Nephron progenitor cell (in vitro differentiated cells): ENCODE measurements around the gene GLRA3.

Experiments used
- DNase-seq: peaks from one replicate; pipeline ENCODE4 v3.0.0; 2021
- H3K27ac Mint-ChIP-seq: 2 replicates; pipeline ENCODE4 v1.8.0; 2021; ENCODE audit warnings: mild to moderate bottlenecking, moderate library complexity, mixed read lengths
- H3K27me3 Mint-ChIP-seq: 2 replicates; pipeline ENCODE4 v1.8.0; 2021; ENCODE audit warnings: mild to moderate bottlenecking, low read depth, mixed read lengths; ENCODE audit not compliant: poor library complexity
- H3K36me3 Mint-ChIP-seq: 2 replicates; pipeline ENCODE4 v1.8.0; 2021; ENCODE audit warnings: low read depth, mixed read lengths
- H3K4me1 Mint-ChIP-seq: 2 replicates; pipeline ENCODE4 v1.8.0; 2021; ENCODE audit warnings: mixed read lengths
- H3K4me3 Mint-ChIP-seq: 2 replicates; pipeline ENCODE4 v1.8.0; 2021; ENCODE audit warnings: mild to moderate bottlenecking, moderate library complexity, mixed read lengths
- H3K9me3 Mint-ChIP-seq: 2 replicates; pipeline ENCODE4 v1.8.0; 2021; ENCODE audit warnings: mild to moderate bottlenecking, moderate library complexity, mixed read lengths
- CTCF ChIP-seq: fragments of 200-600 bp; sonication (generic); IDR thresholded peaks from 2 replicates; pipeline ENCODE4 v1.5.0; 2021; ENCODE audit warnings: antibody characterized with exemption

Gene GLRA3

GRCh38 chr4:174708381-174708780 lies 120.7 kb downstream of the GLRA3 start:
- TF ChIP-seq CTCF = no peak
- Mint-ChIP-seq H3K27ac (no peak overlapping the region), H3K27me3 (peaks cover 5% of the 10 kb centered on the region), H3K9me3 (no peaks in the 10 kb centered on the region), H3K36me3 (no peaks in the 10 kb centered on the region), H3K4me3 (no peak overlapping the region), H3K4me1 (no peaks in the 10 kb centered on the region)
- no peak for DNase-seq

GRCh38 chr4:174707902-174708301 lies 121.1 kb downstream of the GLRA3 start:
- Mint-ChIP-seq H3K27ac (no peak overlapping the region), H3K36me3 (no peaks in the 10 kb centered on the region), H3K4me1 (no peaks in the 10 kb centered on the region), H3K27me3 (peaks cover 3% of the 10 kb centered on the region), H3K4me3 (no peak overlapping the region), H3K9me3 (no peaks in the 10 kb centered on the region)
- DNase-seq = no peak
- TF ChIP-seq CTCF = no peak

GRCh38 chr4:174707051-174707676 lies 121.9 kb downstream of the GLRA3 start:
- DNase-seq = no peak
- no peaks in the 10 kb centered on the region for H3K36me3 Mint-ChIP-seq
- H3K27me3 Mint-ChIP-seq = peaks cover 3% of the 10 kb centered on the region
- no peak overlapping the region for H3K4me3 Mint-ChIP-seq
- H3K9me3 Mint-ChIP-seq = no peaks in the 10 kb centered on the region
- TF ChIP-seq CTCF = no peak
- H3K4me1 Mint-ChIP-seq = no peaks in the 10 kb centered on the region
- H3K27ac Mint-ChIP-seq = no peak overlapping the region

GRCh38 chr4:174702979-174703478 lies 126.0 kb downstream of the GLRA3 start:
- Mint-ChIP-seq H3K27ac (no peak overlapping the region), H3K4me1 (no peaks in the 10 kb centered on the region), H3K9me3 (no peaks in the 10 kb centered on the region), H3K36me3 (no peaks in the 10 kb centered on the region), H3K4me3 (no peak overlapping the region), H3K27me3 (peaks cover 3% of the 10 kb centered on the region)
- DNase-seq = no peak
- no peak for TF ChIP-seq CTCF

GRCh38 chr4:174699654-174700053 lies 129.4 kb downstream of the GLRA3 start:
- H3K27me3 Mint-ChIP-seq = peaks cover 3% of the 10 kb centered on the region
- H3K27ac Mint-ChIP-seq = no peak overlapping the region
- no peak for DNase-seq
- no peak for TF ChIP-seq CTCF
- H3K36me3 Mint-ChIP-seq = no peaks in the 10 kb centered on the region
- H3K9me3 Mint-ChIP-seq = no peaks in the 10 kb centered on the region
- no peak overlapping the region for H3K4me3 Mint-ChIP-seq
- no peaks in the 10 kb centered on the region for H3K4me1 Mint-ChIP-seq

- no peak overlapping the region for H3K4me3 Mint-ChIP-seq
- no peaks in the 10 kb centered on the region for H3K4me1 Mint-ChIP-seq
- H3K9me3 Mint-ChIP-seq = no peaks in the 10 kb centered on the region
- no peaks in the 10 kb centered on the region for H3K36me3 Mint-ChIP-seq
- no peak overlapping the region for H3K27ac Mint-ChIP-seq
- no peak for DNase-seq
- TF ChIP-seq CTCF = no peak
- H3K27me3 Mint-ChIP-seq = peaks cover 5% of the 10 kb centered on the region
Observed at GRCh38 chr4:174697896-174698295, 131.2 kb downstream of the GLRA3 start.
